PC-9 (cell line): ENCODE results near the gene ECSIT. TPM values are rescaled to one million over a fixed set of nuclear protein-coding genes. Genes with fewer than 3 reads are reported as not detected.

Source experiments
- BruUV-seq: library from RNA; stranded (reverse); fragments of 400-500 nt; replicated peaks from 2 replicates; lab custom pipeline; 2021; lab: Mats Ljungman, UMichigan
- CTCF ChIA-PET: fragments of 300-600 bp; sonication (Branson Sonifier 250); formaldehyde crosslinking; loops from one replicate; lab custom pipeline; 2022; ENCODE audit warnings: antibody characterized with exemption; lab: Charles Lee
- POLR2A ChIA-PET: fragments of 300-600 bp; sonication (Branson Sonifier 250); formaldehyde crosslinking; loops from one replicate; lab custom pipeline; 2022; ENCODE audit warnings: antibody characterized with exemption; ENCODE audit not compliant: unreplicated experiment; lab: Charles Lee
- DNase-seq, 2 experiments: peaks; one replicate each; pipeline versions ENCODE4 v3.0.0 to v3.0.0-alpha.2; 2015 to 2022; ENCODE audit warnings: mixed read lengths in 1 of 2
- H2AFZ ChIP-seq: fragments of 200-600 bp; sonication (generic); 2 replicates; pipeline ENCODE4 v1.8.1; 2017; ENCODE audit warnings: antibody characterized with exemption
- H3F3A ChIP-seq: fragments of 200-600 bp; sonication (generic); 2 replicates; pipeline ENCODE4 v1.8.1; 2017; ENCODE audit warnings: antibody characterized with exemption, mild to moderate bottlenecking, low read depth; ENCODE audit not compliant: insufficient read depth
- H3K27ac ChIP-seq: fragments of 200-600 bp; sonication (generic); 2 replicates; pipeline ENCODE4 v1.6.1; 2016; ENCODE audit warnings: mixed run types
- H3K27me3 ChIP-seq: fragments of 200-600 bp; sonication (generic); 2 replicates; pipeline ENCODE4 v1.6.1; 2016; ENCODE audit warnings: low read depth, mixed run types; ENCODE audit not compliant: insufficient read depth
- H3K36me3 ChIP-seq: fragments of 200-600 bp; sonication (generic); 2 replicates; pipeline ENCODE4 v1.6.1; 2016; ENCODE audit warnings: low read depth, mixed run types
- H3K4me1 ChIP-seq: fragments of 200-600 bp; sonication (generic); replicated peaks from 2 replicates; pipeline ENCODE4 v1.6.1; 2016; ENCODE audit warnings: mixed run types; ENCODE audit not compliant: insufficient read depth
- H3K4me2 ChIP-seq: fragments of 200-600 bp; sonication (generic); 2 replicates; pipeline ENCODE4 v1.6.1; 2017; ENCODE audit warnings: mixed run types
- H3K4me3 ChIP-seq: fragments of 200-600 bp; sonication (generic); 2 replicates; pipeline ENCODE4 v1.6.1; 2016; ENCODE audit warnings: mixed run types
- H3K79me2 ChIP-seq: fragments of 200-600 bp; sonication (generic); 2 replicates; pipeline ENCODE4 v1.6.1; 2017; ENCODE audit warnings: low read depth, mixed run types
- H3K9me2 ChIP-seq: fragments of 200-600 bp; sonication (generic); 2 replicates; pipeline ENCODE4 v1.8.1; 2017; ENCODE audit warnings: mild to moderate bottlenecking; ENCODE audit not compliant: insufficient read depth
- H3K9me3 ChIP-seq: fragments of 200-600 bp; sonication (generic); 2 replicates; pipeline ENCODE4 v1.8.1; 2016; ENCODE audit warnings: low read depth; ENCODE audit not compliant: insufficient read depth
- H4K20me1 ChIP-seq: fragments of 200-600 bp; sonication (generic); 2 replicates; pipeline ENCODE4 v1.8.1; 2017; ENCODE audit not compliant: insufficient read depth
- EZH2 ChIP-seq: fragments of 200-600 bp; sonication (generic); IDR thresholded peaks from 2 replicates; pipeline ENCODE4 v1.8.0; 2017; ENCODE audit warnings: antibody characterized with exemption, low read depth
- intact Hi-C: fragments of 100-400 bp; cut with micrococcal nuclease; formaldehyde crosslinking; loops from one replicate; pipeline ENCODE4 v1.10.0; 2022; ENCODE audit not compliant: unreplicated experiment
- microRNA-seq: library from miRNA; unstranded; fragments of <30 nt; microRNA quantifications from one replicate; pipeline ENCODE4 v1.2.0, GENCODE V29; 2021; ENCODE audit warnings: borderline number of aligned reads, borderline replicate concordance
- total RNA-seq: library from RNA; stranded (reverse); gene quantifications from 2 replicates; pipeline ENCODE4 v1.2.3, GENCODE V29; 2021
- TF ChIP-seq, protein P1 (sequence below): fragments of 200-600 bp; sonication (generic); conservative IDR thresholded peaks from 2 replicates; pipeline ENCODE4 v1.6.1; 2017; ENCODE audit warnings: mixed run types, antibody characterized with exemption, mild to moderate bottlenecking, moderate library complexity

Gene ECSIT
- total RNA-seq, 1 experiment from 2014 or later: 42.4 TPM

GRCh38 chr19:11456659-11457058 lies 72.3 kb downstream of the ECSIT start:
- no peak overlapping the region for H3K4me2 ChIP-seq
- no TSS peak for BruUV-seq
- no peaks in the 10 kb centered on the region for H3K27me3 ChIP-seq
- H2AFZ ChIP-seq: no peak overlapping the region
- ChIA-PET POLR2A (no interaction called here), CTCF (no interaction called here)
- no peaks in the 10 kb centered on the region for H3K9me2 ChIP-seq
- H3K4me1 ChIP-seq: no peaks in the 10 kb centered on the region
- H3K4me3 ChIP-seq: no peak overlapping the region
- DNase-seq: no peak
- no peaks in the 10 kb centered on the region for H3K9me3 ChIP-seq
- TF ChIP-seq, protein P1, sequence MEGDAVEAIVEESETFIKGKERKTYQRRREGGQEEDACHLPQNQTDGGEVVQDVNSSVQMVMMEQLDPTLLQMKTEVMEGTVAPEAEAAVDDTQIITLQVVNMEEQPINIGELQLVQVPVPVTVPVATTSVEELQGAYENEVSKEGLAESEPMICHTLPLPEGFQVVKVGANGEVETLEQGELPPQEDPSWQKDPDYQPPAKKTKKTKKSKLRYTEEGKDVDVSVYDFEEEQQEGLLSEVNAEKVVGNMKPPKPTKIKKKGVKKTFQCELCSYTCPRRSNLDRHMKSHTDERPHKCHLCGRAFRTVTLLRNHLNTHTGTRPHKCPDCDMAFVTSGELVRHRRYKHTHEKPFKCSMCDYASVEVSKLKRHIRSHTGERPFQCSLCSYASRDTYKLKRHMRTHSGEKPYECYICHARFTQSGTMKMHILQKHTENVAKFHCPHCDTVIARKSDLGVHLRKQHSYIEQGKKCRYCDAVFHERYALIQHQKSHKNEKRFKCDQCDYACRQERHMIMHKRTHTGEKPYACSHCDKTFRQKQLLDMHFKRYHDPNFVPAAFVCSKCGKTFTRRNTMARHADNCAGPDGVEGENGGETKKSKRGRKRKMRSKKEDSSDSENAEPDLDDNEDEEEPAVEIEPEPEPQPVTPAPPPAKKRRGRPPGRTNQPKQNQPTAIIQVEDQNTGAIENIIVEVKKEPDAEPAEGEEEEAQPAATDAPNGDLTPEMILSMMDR: no peak
- no peak for TF ChIP-seq EZH2
- H4K20me1 ChIP-seq: no peaks in the 10 kb centered on the region
- H3F3A ChIP-seq: peaks cover 9% of the 10 kb centered on the region; the same call in 1 of the 2 replicates
- no peak overlapping the region for H3K27ac ChIP-seq
- H3K36me3 ChIP-seq: no peaks in the 10 kb centered on the region
- intact Hi-C loops: no loop called here
- H3K79me2 ChIP-seq: no peaks in the 10 kb centered on the region

Small RNA genes lying within 50 kb of the gene (microRNA-seq; reads per million reads assigned to microRNA genes)
- 4.7 reads per million for gene MIR7974

Other genes starting within 250 kb of the ECSIT start
- gene TSPAN16, start 233.0 kb downstream of the ECSIT start, total RNA-seq: not detected in 2 replicates
- 35.0 and 36.5 TPM in 2 replicates for gene RAB3D, start 189.5 kb downstream of the ECSIT start, total RNA-seq
- 80.3 and 90.6 TPM in 2 replicates for gene TMEM205, start 182.9 kb downstream of the ECSIT start, total RNA-seq
- 9.4 and 13.7 TPM in 2 replicates for gene CCDC159, start 182.6 kb downstream of the ECSIT start, total RNA-seq
- gene PLPPR2, start 173.7 kb downstream of the ECSIT start, total RNA-seq: 25.2 and 30.4 TPM in 2 replicates
- 4.6 and 4.8 TPM in 2 replicates for gene SWSAP1, start 154.5 kb downstream of the ECSIT start, total RNA-seq
- gene EPOR, start 144.8 kb downstream of the ECSIT start, total RNA-seq: 7.3 and 10.0 TPM in 2 replicates
- gene RGL3, start 109.8 kb downstream of the ECSIT start, total RNA-seq: 100 and 125 TPM in 2 replicates
- 0.15 and 0.39 TPM in 2 replicates for gene ODAD3, start 94.0 kb downstream of the ECSIT start, total RNA-seq
- gene PRKCSH, start 93.5 kb downstream of the ECSIT start, total RNA-seq: 410 and 412 TPM in 2 replicates
- not detected in 2 replicates for gene ELAVL3, start 48.1 kb downstream of the ECSIT start, total RNA-seq
- gene ZNF653, start 23.3 kb downstream of the ECSIT start, total RNA-seq: 13.4 and 13.8 TPM in 2 replicates
- gene CNN1, start 9.7 kb upstream of the ECSIT start, total RNA-seq: 0.44 TPM in 1 of 2 replicates, not detected in the other
- gene ELOF1, start 30.1 kb upstream of the ECSIT start, total RNA-seq: 65.5 and 68.7 TPM in 2 replicates
- 3.5 and 6.6 TPM in 2 replicates for gene ACP5, start 48.5 kb upstream of the ECSIT start, total RNA-seq
- gene ZNF627, start 68.3 kb upstream of the ECSIT start, total RNA-seq: 11.4 and 12.6 TPM in 2 replicates
- gene ZNF823, start 209.8 kb upstream of the ECSIT start, total RNA-seq: 6.7 and 7.4 TPM in 2 replicates
- gene ZNF441, start 237.9 kb upstream of the ECSIT start, total RNA-seq: 1.6 and 1.7 TPM in 2 replicates